HCT116 (cell line): Measurements from ENCODE around the gene HOXD13. TPM values are rescaled to one million over a fixed set of nuclear protein-coding genes. Genes with fewer than 3 reads are reported as not detected.

Experiments used
- ATAC-seq: fragments of 200-7000 bp; cut with Tn5 transposase; 2 replicates; pipeline ENCODE4 v1.9.1; 2020; ENCODE audit warnings: mild to moderate bottlenecking, moderate library complexity
- BruUV-seq: library from RNA; stranded (reverse); fragments of 400-500 nt; replicated peaks from 2 replicates; lab custom pipeline; 2021; lab: Mats Ljungman, UMichigan
- CTCF ChIA-PET: fragments of 300-600 bp; sonication (Branson Sonifier 250); formaldehyde crosslinking; loops from one replicate; lab custom pipeline; 2021; ENCODE audit warnings: antibody characterized with exemption; lab: Charles Lee
- POLR2A ChIA-PET: fragments of 300-600, 350-600 bp; sonication (Branson Sonifier 250); formaldehyde crosslinking; loops from one replicate; lab custom pipeline; 2021; ENCODE audit warnings: antibody characterized with exemption; lab: Charles Lee
- RAD21 ChIA-PET, 2 experiments: fragments of 300-600 bp; sonication (Branson Sonifier 250); formaldehyde crosslinking; loops; one replicate each; lab custom pipeline; 2023; ENCODE audit warnings: low total read pairs in 2 of 2; ENCODE audit not compliant: uncharacterized antibody in 2 of 2, unreplicated experiment in 2 of 2, low non-redundant PET in 1 of 2; lab: Charles Lee
- DNase-seq: peaks from one replicate; pipeline ENCODE4 v3.0.0-alpha.2; 2010; ENCODE audit warnings: low read depth, low spot score
- H2AFZ ChIP-seq: fragments of 200-600 bp; shearing (Covaris generic), sonication (generic); 2 replicates; pipeline ENCODE4 v1.6.1; 2017; ENCODE audit warnings: low read depth, mixed run types, mixed read lengths, antibody characterized with exemption, low read length; ENCODE audit not compliant: poor library complexity, severe bottlenecking
- H3K27ac ChIP-seq: 2 replicates; pipeline ENCODE4 v1.5.1; 2012; ENCODE audit warnings: low read depth, low read length
- H3K27me3 ChIP-seq: fragments of 200-600 bp; sonication (generic); 2 replicates; pipeline ENCODE4 v1.6.1; 2016; ENCODE audit warnings: mixed run types, low read length, mixed read lengths; ENCODE audit not compliant: insufficient read depth
- H3K36me3 ChIP-seq, 2 experiments: fragments of 200-500 bp in 1 of 2; fragments of 200-600 bp in 1 of 2; sonication (Bioruptor generic) in 1 of 2; sonication (generic) in 1 of 2; 2 replicates each; pipeline versions ENCODE4 v1.5.1 to v1.6.1; 2014 to 2016; ENCODE audit warnings: low read length in 2 of 2, inconsistent platforms in 1 of 2, mixed read lengths in 1 of 2, mixed run types in 1 of 2; ENCODE audit not compliant: insufficient read depth in 2 of 2, control insufficient read depth in 1 of 2
- H3K4me1 ChIP-seq, 2 experiments: fragments of 200-600 bp in 1 of 2; sonication (generic) in 1 of 2; 2 replicates each; pipeline versions ENCODE4 v1.5.1 to v1.6.1; 2012 to 2017; ENCODE audit warnings: low read length in 2 of 2, inconsistent platforms in 1 of 2, mild to moderate bottlenecking in 1 of 2, mixed read lengths in 1 of 2, mixed run types in 1 of 2, moderate library complexity in 1 of 2; ENCODE audit not compliant: insufficient read depth in 2 of 2, control insufficient read depth in 1 of 2
- H3K4me2 ChIP-seq: fragments of 200-600 bp; sonication (generic); 2 replicates; pipeline ENCODE4 v1.6.1; 2017; ENCODE audit warnings: mixed run types, low read length, mixed read lengths
- H3K4me3 ChIP-seq, 2 experiments: fragments of 200-600 bp in 1 of 2; sonication (generic) in 1 of 2; replicated peaks in 1 of 2; 2 replicates each; pipeline ENCODE4 v1.5.1; 2011 to 2016; ENCODE audit warnings: low read length in 2 of 2, control low read depth in 1 of 2, low read depth in 1 of 2, mild to moderate bottlenecking in 1 of 2, mixed read lengths in 1 of 2, mixed run types in 1 of 2
- H3K79me2 ChIP-seq: fragments of 200-600 bp; sonication (generic); 2 replicates; pipeline ENCODE4 v1.6.1; 2017; ENCODE audit warnings: mild to moderate bottlenecking, mixed run types, low read length, moderate library complexity, mixed read lengths; ENCODE audit not compliant: insufficient read depth
- H3K9ac ChIP-seq: fragments of 200-600 bp; sonication (generic); 2 replicates; pipeline ENCODE4 v1.6.1; 2016; ENCODE audit warnings: low read length, mixed read lengths
- H3K9me2 ChIP-seq: fragments of 200-600 bp; sonication (generic), shearing (Covaris generic); 2 replicates; pipeline ENCODE4 v1.6.1; 2017; ENCODE audit warnings: mixed run types, mild to moderate bottlenecking, moderate library complexity; ENCODE audit not compliant: insufficient read depth
- H3K9me3 ChIP-seq, 2 experiments: fragments of 200-500 bp in 1 of 2; fragments of 200-600 bp in 1 of 2; sonication (Bioruptor generic) in 1 of 2; sonication (generic) in 1 of 2; 2 replicates each; pipeline ENCODE4 v1.6.1; 2014 to 2017; ENCODE audit warnings: low read length in 2 of 2, mixed read lengths in 2 of 2, inconsistent platforms in 1 of 2, low read depth in 1 of 2, mild to moderate bottlenecking in 1 of 2, mixed run types in 1 of 2, moderate library complexity in 1 of 2; ENCODE audit not compliant: control insufficient read depth in 1 of 2, insufficient read depth in 1 of 2
- H4K20me1 ChIP-seq: fragments of 200-600 bp; sonication (generic), shearing (Covaris generic); 2 replicates; pipeline ENCODE4 v1.6.1; 2017; ENCODE audit warnings: mixed run types, mild to moderate bottlenecking, moderate library complexity; ENCODE audit not compliant: insufficient read depth
- CBX3 ChIP-seq: IDR thresholded peaks from 2 replicates; pipeline ENCODE4 v1.6.1; 2012; ENCODE audit warnings: low read depth
- EGR1 ChIP-seq: IDR thresholded peaks from 2 replicates; pipeline ENCODE4 v1.6.1; 2012; ENCODE audit warnings: low read depth
- EZH2phosphoT487 ChIP-seq: fragments of 200-600 bp; IDR thresholded peaks from 2 replicates; pipeline ENCODE4 v1.6.1; 2018; ENCODE audit warnings: antibody characterized with exemption, borderline replicate concordance
- FOSL1 ChIP-seq: IDR thresholded peaks from 2 replicates; pipeline ENCODE4 v1.6.1; 2012; ENCODE audit warnings: low read depth
- POLR2A ChIP-seq: IDR thresholded peaks from 2 replicates; pipeline ENCODE4 v1.7.0; 2011; ENCODE audit warnings: borderline replicate concordance; ENCODE audit not compliant: insufficient read depth, insufficient read length; ENCODE audit errors: extremely low read depth
- POLR2AphosphoS5 ChIP-seq: IDR thresholded peaks from 2 replicates; pipeline ENCODE4 v1.6.1; 2011; ENCODE audit warnings: mild to moderate bottlenecking, low read depth, low read length, moderate library complexity
- YY1 ChIP-seq: IDR thresholded peaks from 2 replicates; pipeline ENCODE4 v1.6.1; 2011; ENCODE audit warnings: low read length, low read depth, moderate library complexity, mild to moderate bottlenecking; ENCODE audit not compliant: insufficient replicate concordance; ENCODE audit errors: extremely low read depth
- ZNF274 ChIP-seq: fragments of 200-500 bp; sonication (Bioruptor generic); IDR thresholded peaks from 2 replicates; pipeline ENCODE4 v1.6.1; 2014; ENCODE audit warnings: mild to moderate bottlenecking, low read depth, low read length, inconsistent platforms
- intact Hi-C: fragments of 100-400 bp; cut with micrococcal nuclease; formaldehyde crosslinking; loops from 2 replicates; pipeline ENCODE4 v1.10.0; 2022
- total RNA-seq: library from RNA; stranded (reverse); gene quantifications from one replicate; pipeline ENCODE4 v1.2.1, GENCODE V29; 2021; ENCODE audit not compliant: unreplicated experiment
- TF ChIP-seq, protein P1 (sequence below), 3 experiments: fragments of 200-600 bp in 1 of 3; sonication (generic) in 1 of 3; IDR thresholded peaks in 2 of 3; conservative IDR thresholded peaks in 1 of 3; 2 replicates each; pipeline ENCODE4 v1.5.1; 2012 to 2017; ENCODE audit warnings: low read depth in 2 of 3, low read length in 2 of 3, antibody characterized with exemption in 1 of 3, borderline replicate concordance in 1 of 3, control low read depth in 1 of 3, mild to moderate bottlenecking in 1 of 3, mixed read lengths in 1 of 3, mixed run types in 1 of 3, moderate library complexity in 1 of 3; ENCODE audit not compliant: insufficient read depth in 1 of 3
- TF ChIP-seq, protein P2 (sequence below): IDR thresholded peaks from 2 replicates; pipeline ENCODE4 v1.6.1; 2011; ENCODE audit warnings: mild to moderate bottlenecking, low read length, moderate library complexity; ENCODE audit not compliant: insufficient replicate concordance; ENCODE audit errors: extremely low read depth
- TF ChIP-seq, protein P3 (sequence below): IDR thresholded peaks from 2 replicates; pipeline ENCODE4 v1.6.1; 2012

HOXD13 gene
- total RNA-seq, 1 experiment from 2014 or later: not detected

DNA sequence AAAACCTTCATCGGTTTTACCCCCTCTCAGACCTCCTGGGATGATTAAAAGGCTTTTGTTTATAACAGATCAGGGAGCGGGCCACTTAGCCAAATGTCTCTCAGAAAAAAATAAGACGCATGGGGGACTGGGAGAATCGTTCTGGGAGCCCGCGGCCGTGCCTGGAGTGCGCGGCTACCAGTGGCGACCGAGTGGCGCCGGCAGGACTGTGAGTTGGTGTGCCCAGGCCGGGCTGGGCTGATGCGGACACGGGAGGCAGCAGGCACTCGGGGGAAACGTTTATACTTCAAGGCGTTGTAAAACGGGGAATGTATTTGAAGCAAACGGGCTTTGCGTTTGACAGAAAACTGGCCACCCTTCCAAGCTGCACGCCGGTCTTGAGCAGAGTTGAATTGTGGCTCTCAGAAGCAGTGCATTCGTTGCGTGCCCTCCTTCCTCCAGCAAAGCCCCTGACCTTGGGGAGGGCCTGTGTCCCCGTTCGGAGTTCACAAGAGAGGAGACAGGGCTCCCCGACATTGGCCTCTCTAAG lies 19.4 kb downstream of the HOXD13 start:
- H3K4me1 ChIP-seq: peaks cover 0 to 11% of the 10 kb centered on the region in 2 experiments; a peak in 1 of 4 replicates
- H4K20me1 ChIP-seq: no peaks in the 10 kb centered on the region
- ATAC-seq: no peak
- ChIA-PET RAD21 (no interaction called here), POLR2A (no interaction called here), CTCF (interaction anchor here (0.6 to 2.2 kb wide), 7 partner anchors 9 to 542 kb away, joined by 3 to 11 read pairs (median 7); no protein-coding TSS in a partner anchor)
- H3K36me3 ChIP-seq: no peaks in the 10 kb centered on the region
- H3K9me2 ChIP-seq: no peaks in the 10 kb centered on the region
- H3K9me3 ChIP-seq: no peaks in the 10 kb centered on the region
- no peak overlapping the region for H3K4me2 ChIP-seq
- H3K9ac ChIP-seq: no peak overlapping the region
- no peaks in the 10 kb centered on the region for H3K79me2 ChIP-seq
- DNase-seq: no peak
- peak overlapping the region; percentile 88 for H2AFZ ChIP-seq
- intact Hi-C loops: no loop called here
- no TSS peak for BruUV-seq
- TF ChIP-seq FOSL1 (no peak), POLR2AphosphoS5 (no peak), ZNF274 (no peak), EGR1 (no peak), POLR2A (no peak), CBX3 (no peak), YY1 (no peak), EZH2phosphoT487 (no peak)
- TF ChIP-seq, protein P1, sequence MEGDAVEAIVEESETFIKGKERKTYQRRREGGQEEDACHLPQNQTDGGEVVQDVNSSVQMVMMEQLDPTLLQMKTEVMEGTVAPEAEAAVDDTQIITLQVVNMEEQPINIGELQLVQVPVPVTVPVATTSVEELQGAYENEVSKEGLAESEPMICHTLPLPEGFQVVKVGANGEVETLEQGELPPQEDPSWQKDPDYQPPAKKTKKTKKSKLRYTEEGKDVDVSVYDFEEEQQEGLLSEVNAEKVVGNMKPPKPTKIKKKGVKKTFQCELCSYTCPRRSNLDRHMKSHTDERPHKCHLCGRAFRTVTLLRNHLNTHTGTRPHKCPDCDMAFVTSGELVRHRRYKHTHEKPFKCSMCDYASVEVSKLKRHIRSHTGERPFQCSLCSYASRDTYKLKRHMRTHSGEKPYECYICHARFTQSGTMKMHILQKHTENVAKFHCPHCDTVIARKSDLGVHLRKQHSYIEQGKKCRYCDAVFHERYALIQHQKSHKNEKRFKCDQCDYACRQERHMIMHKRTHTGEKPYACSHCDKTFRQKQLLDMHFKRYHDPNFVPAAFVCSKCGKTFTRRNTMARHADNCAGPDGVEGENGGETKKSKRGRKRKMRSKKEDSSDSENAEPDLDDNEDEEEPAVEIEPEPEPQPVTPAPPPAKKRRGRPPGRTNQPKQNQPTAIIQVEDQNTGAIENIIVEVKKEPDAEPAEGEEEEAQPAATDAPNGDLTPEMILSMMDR (IDR thresholded peaks at IDR 0.05 in 2 of 3, conservative IDR thresholded peaks at IDR 0.05 in 1 of 3; ENCODE audit: borderline replicate concordance in 1 of 3, insufficient read depth in 1 of 3, low read depth in 2 of 3, low read length in 2 of 3): no peak
- TF ChIP-seq, protein P2, sequence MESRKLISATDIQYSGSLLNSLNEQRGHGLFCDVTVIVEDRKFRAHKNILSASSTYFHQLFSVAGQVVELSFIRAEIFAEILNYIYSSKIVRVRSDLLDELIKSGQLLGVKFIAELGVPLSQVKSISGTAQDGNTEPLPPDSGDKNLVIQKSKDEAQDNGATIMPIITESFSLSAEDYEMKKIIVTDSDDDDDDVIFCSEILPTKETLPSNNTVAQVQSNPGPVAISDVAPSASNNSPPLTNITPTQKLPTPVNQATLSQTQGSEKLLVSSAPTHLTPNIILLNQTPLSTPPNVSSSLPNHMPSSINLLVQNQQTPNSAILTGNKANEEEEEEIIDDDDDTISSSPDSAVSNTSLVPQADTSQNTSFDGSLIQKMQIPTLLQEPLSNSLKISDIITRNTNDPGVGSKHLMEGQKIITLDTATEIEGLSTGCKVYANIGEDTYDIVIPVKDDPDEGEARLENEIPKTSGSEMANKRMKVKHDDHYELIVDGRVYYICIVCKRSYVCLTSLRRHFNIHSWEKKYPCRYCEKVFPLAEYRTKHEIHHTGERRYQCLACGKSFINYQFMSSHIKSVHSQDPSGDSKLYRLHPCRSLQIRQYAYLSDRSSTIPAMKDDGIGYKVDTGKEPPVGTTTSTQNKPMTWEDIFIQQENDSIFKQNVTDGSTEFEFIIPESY: no peak
- TF ChIP-seq, protein P3, sequence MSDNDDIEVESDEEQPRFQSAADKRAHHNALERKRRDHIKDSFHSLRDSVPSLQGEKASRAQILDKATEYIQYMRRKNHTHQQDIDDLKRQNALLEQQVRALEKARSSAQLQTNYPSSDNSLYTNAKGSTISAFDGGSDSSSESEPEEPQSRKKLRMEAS: no peak
- no peak overlapping the region for H3K27ac ChIP-seq
- no peak overlapping the region for H3K4me3 ChIP-seq
- H3K27me3 ChIP-seq: no peaks in the 10 kb centered on the region
